ENCODE data around the gene DYNLT2. TPM values are rescaled to one million over a fixed set of nuclear protein-coding genes. Genes with fewer than 3 reads are reported as not detected.

The DYNLT2 gene
- total and polyA plus RNA-seq, 3 experiments from 2014 or later: 0.67 to 1.9 (median 1.4) TPM

DNA sequence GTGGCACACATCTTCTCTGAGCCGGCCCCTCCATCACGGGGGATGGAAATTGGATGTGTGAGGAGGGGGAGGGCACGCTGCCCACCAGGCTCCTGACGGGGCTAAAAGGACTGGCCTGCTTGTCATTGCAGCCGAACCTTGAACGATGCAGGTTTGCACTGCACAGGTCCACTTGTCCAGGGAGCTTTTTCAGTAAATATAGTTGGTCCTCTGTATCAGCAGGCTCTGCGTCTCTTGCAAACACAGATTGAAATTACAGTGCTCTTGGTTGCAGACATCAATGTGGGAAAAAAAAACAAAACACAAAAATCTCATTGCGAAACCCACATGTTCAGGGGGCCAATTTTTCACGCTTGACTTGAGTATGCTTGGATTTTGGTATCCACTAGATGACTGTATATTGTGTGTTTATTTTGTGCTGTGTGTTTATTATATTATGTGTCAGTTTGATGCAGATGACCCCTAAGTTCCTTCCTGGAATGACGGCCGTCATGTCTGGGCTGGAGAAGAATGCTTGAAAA lies 29.3 kb upstream of the DYNLT2 start:
- H3K36me3 Mint-ChIP-seq: peaks cover 16 to 68% (median 21%) of the 10 kb centered on the region in 3 donors
- no peaks in the 10 kb centered on the region for H3K4me1 Mint-ChIP-seq
- H3K36me3 ChIP-seq (ENCODE audit: insufficient read depth, low read length): peaks cover 9% of the 10 kb centered on the region
- ChIA-PET POLR2A (no interaction called here), CTCF (interaction anchor here (0.9 to 2.1 kb wide), 2 partner anchors 9 to 10 kb away, joined by 3 to 12 read pairs; no protein-coding TSS in a partner anchor)
- no peak overlapping the region for H3K4me3 Mint-ChIP-seq
- H3K9me3 Mint-ChIP-seq: no peaks in the 10 kb centered on the region
- no peak overlapping the region for H3K27ac Mint-ChIP-seq
- H3K27ac ChIP-seq (ENCODE audit: low read depth, low read length): no peak overlapping the region
- H3K27me3 ChIP-seq (ENCODE audit: insufficient read depth, low read length, poor library complexity, severe bottlenecking): no peaks in the 10 kb centered on the region
- H3K4me3 ChIP-seq (ENCODE audit: low read length): no peak overlapping the region
- no peak for DNase-seq
- H3K27me3 Mint-ChIP-seq: no peaks in the 10 kb centered on the region
- no peaks in the 10 kb centered on the region for H3K9me3 ChIP-seq (ENCODE audit: low read length)
- no peaks in the 10 kb centered on the region for H3K4me1 ChIP-seq (ENCODE audit: insufficient read depth, low read length)

DNA sequence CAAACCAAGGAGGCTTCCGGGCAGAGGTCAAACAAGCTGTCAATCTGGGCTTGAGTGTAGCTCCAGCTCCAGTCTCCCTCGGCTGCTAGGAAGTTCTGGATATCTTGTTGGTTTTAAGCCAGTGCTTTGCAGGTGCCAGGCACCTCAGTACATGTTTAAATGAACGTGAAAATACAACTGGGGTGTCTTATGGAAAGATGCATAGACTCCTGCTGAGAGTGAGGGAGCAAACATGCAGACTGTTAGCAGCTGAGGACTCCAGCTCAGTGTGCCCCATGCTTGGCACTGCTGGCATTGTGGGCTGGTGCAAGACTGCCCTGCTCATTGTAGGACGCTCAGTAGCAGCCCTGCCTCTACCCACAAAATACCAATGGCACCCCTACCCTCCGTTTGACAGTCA lies 28.5 kb upstream of the DYNLT2 start:
- DNase-seq: no peak
- H3K27ac ChIP-seq (ENCODE audit: low read depth, low read length): no peak overlapping the region
- no peaks in the 10 kb centered on the region for H3K27me3 ChIP-seq (ENCODE audit: insufficient read depth, low read length, poor library complexity, severe bottlenecking)
- no peaks in the 10 kb centered on the region for H3K4me1 ChIP-seq (ENCODE audit: insufficient read depth, low read length)
- no peaks in the 10 kb centered on the region for H3K9me3 ChIP-seq (ENCODE audit: low read length)
- no peak overlapping the region for H3K4me3 ChIP-seq (ENCODE audit: low read length)
- ChIA-PET POLR2A (no interaction called here), CTCF (interaction anchor here (2.1 kb wide), 1 partner anchor 9 kb away, joined by 12 read pairs; no protein-coding TSS in a partner anchor)
- Mint-ChIP-seq H3K9me3 (no peaks in the 10 kb centered on the region), H3K4me1 (no peaks in the 10 kb centered on the region), H3K36me3 (peaks cover 16 to 74% (median 26%) of the 10 kb centered on the region in 3 donors), H3K27me3 (no peaks in the 10 kb centered on the region), H3K27ac (no peak overlapping the region), H3K4me3 (no peak overlapping the region)
- peaks cover 9% of the 10 kb centered on the region for H3K36me3 ChIP-seq (ENCODE audit: insufficient read depth, low read length)

DNA sequence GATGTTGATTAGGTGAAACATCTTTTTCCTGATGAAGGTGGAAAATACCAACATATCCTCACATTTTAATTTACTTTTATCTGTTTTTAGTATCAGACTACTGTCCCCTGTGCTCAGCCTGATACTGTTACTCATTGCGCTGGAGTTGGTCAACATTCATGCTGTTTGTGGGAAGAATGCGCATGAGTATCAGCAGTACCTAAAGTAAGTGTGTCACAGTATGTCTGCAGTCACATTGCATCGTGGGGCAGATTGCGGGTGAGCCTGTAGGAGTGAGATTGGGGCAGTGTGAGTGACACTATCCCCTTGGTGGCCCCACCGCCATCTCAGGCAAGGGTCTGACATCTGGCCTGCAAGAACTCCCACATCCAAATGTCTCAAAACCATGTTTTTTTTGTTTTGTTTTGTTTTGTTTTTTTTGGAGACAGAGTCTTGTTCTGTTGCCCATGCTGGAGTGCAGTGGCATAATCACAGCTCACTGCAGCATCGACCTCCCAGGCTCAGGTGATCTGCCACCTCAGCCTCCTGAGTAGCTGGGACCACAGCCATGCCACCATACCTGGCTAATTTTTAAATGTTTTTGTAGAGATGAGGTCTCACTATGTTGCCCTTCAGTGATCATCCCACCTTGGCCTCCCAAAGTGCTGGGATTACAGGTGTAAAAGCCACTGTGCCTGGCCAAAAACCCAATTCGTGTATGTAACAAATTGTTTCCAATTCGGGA lies 27.9 kb upstream of the DYNLT2 start:
- ChIA-PET POLR2A (no interaction called here), CTCF (interaction anchor here (2.1 kb wide), 1 partner anchor 10 kb away, joined by 12 read pairs; no protein-coding TSS in a partner anchor)
- Mint-ChIP-seq H3K27me3 (no peaks in the 10 kb centered on the region), H3K36me3 (peaks cover 16 to 74% (median 26%) of the 10 kb centered on the region in 3 donors), H3K27ac (peak overlapping the region in 1 of 8 donors; percentile 36), H3K4me3 (no peak overlapping the region), H3K9me3 (no peaks in the 10 kb centered on the region), H3K4me1 (no peaks in the 10 kb centered on the region)
- no peaks in the 10 kb centered on the region for H3K9me3 ChIP-seq (ENCODE audit: low read length)
- peaks cover 9% of the 10 kb centered on the region for H3K36me3 ChIP-seq (ENCODE audit: insufficient read depth, low read length)
- no peak overlapping the region for H3K27ac ChIP-seq (ENCODE audit: low read depth, low read length)
- H3K4me3 ChIP-seq (ENCODE audit: low read length): no peak overlapping the region
- no peaks in the 10 kb centered on the region for H3K4me1 ChIP-seq (ENCODE audit: insufficient read depth, low read length)
- H3K27me3 ChIP-seq (ENCODE audit: insufficient read depth, low read length, poor library complexity, severe bottlenecking): no peaks in the 10 kb centered on the region
- no peak for DNase-seq

DNA sequence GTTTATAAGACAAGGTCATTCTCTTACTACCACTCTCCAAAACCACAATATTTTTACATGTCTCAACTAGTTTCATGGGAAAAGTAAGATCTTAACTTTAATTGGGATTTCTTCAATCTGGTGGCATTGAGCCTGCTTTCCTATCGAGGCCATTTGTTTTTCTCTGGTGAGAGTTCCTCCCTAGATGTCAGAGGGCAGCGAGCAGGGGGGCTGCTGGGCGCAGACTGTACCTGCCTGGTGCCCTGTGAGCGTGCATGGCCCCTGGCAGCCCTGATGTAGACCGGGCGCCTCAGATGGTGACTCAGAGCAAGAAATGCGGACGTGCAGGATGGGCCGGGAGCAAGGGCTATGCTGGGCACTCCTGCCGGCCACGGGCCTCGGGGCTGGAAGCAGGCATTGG lies 27.3 kb upstream of the DYNLT2 start:
- no peaks in the 10 kb centered on the region for H3K4me1 ChIP-seq (ENCODE audit: insufficient read depth, low read length)
- H3K36me3 ChIP-seq (ENCODE audit: insufficient read depth, low read length): peaks cover 9% of the 10 kb centered on the region
- Mint-ChIP-seq H3K4me3 (no peak overlapping the region), H3K9me3 (no peaks in the 10 kb centered on the region), H3K27me3 (no peaks in the 10 kb centered on the region), H3K36me3 (peaks cover 16 to 75% (median 23%) of the 10 kb centered on the region in 3 donors), H3K27ac (peak overlapping the region in 1 of 8 donors; percentile 23), H3K4me1 (no peaks in the 10 kb centered on the region)
- ChIA-PET POLR2A (no interaction called here), CTCF (no interaction called here)
- no peaks in the 10 kb centered on the region for H3K27me3 ChIP-seq (ENCODE audit: insufficient read depth, low read length, poor library complexity, severe bottlenecking)
- no peaks in the 10 kb centered on the region for H3K9me3 ChIP-seq (ENCODE audit: low read length)
- H3K4me3 ChIP-seq (ENCODE audit: low read length): no peak overlapping the region
- no peak for DNase-seq
- H3K27ac ChIP-seq (ENCODE audit: low read depth, low read length): no peak overlapping the region

DNA sequence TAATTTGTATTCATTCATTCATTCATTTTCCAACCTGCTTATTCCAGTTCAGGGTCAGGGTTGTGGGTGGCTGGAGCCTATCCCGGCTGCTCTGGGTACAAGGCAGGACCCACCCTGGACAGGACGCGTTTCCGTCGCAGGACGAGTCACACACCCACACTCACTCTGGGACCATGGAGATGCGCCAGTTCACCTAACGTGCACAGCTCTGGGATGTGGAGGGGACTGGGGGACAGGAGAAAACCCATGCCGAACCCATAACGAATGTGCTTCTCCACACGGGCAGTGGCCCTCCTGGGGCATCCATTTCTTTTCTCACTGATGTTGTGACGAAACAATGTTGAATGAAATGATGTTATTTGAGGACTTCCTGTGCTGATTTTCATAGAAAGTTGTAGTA lies 26.5 kb upstream of the DYNLT2 start:
- no peak overlapping the region for H3K4me3 ChIP-seq (ENCODE audit: low read length)
- Mint-ChIP-seq H3K27me3 (no peaks in the 10 kb centered on the region), H3K36me3 (peaks cover 15 to 75% (median 23%) of the 10 kb centered on the region in 3 donors), H3K4me3 (no peak overlapping the region), H3K27ac (no peak overlapping the region), H3K4me1 (no peaks in the 10 kb centered on the region), H3K9me3 (no peaks in the 10 kb centered on the region)
- ChIA-PET CTCF (interaction anchor here (2.3 kb wide), 1 partner anchor 12 kb away, joined by 8 read pairs; no protein-coding TSS in a partner anchor), POLR2A (no interaction called here)
- H3K36me3 ChIP-seq (ENCODE audit: insufficient read depth, low read length): peaks cover 9% of the 10 kb centered on the region
- no peaks in the 10 kb centered on the region for H3K4me1 ChIP-seq (ENCODE audit: insufficient read depth, low read length)
- no peaks in the 10 kb centered on the region for H3K9me3 ChIP-seq (ENCODE audit: low read length)
- H3K27me3 ChIP-seq (ENCODE audit: insufficient read depth, low read length, poor library complexity, severe bottlenecking): no peaks in the 10 kb centered on the region
- DNase-seq: no peak
- no peak overlapping the region for H3K27ac ChIP-seq (ENCODE audit: low read depth, low read length)

DNA sequence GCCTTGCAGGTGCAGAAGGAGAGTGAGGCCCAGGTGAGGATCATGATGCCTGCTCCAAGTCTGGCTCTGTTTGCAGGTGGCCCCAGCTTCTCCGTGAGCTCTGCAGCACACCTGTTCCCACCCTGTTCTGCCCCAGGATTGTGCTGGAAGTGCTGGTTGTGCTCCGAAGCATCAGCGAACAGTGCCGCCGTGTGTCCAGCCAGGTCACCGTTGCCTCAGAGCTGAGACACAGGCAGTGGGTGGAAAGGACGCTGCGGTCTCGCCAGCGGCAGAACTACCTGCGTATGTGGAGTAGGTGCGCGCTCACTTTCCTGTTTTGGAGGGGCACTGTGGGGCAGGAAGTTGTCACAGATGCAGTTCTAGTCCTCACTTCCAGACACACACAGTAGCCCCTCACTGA lies 25.0 kb upstream of the DYNLT2 start:
- Mint-ChIP-seq H3K4me1 (no peaks in the 10 kb centered on the region), H3K36me3 (peaks cover 12 to 81% (median 28%) of the 10 kb centered on the region in 3 donors), H3K9me3 (no peaks in the 10 kb centered on the region), H3K27ac (peak overlapping the region in 2 of 8 donors; percentile 58 to 88), H3K4me3 (no peak overlapping the region), H3K27me3 (no peaks in the 10 kb centered on the region)
- H3K27ac ChIP-seq (ENCODE audit: low read depth, low read length): no peak overlapping the region
- no peak overlapping the region for H3K4me3 ChIP-seq (ENCODE audit: low read length)
- ChIA-PET CTCF (interaction anchor here (2.3 kb wide), 1 partner anchor 14 kb away, joined by 8 read pairs; no protein-coding TSS in a partner anchor), POLR2A (no interaction called here)
- H3K9me3 ChIP-seq (ENCODE audit: low read length): no peaks in the 10 kb centered on the region
- H3K4me1 ChIP-seq (ENCODE audit: insufficient read depth, low read length): no peaks in the 10 kb centered on the region
- H3K27me3 ChIP-seq (ENCODE audit: insufficient read depth, low read length, poor library complexity, severe bottlenecking): no peaks in the 10 kb centered on the region
- H3K36me3 ChIP-seq (ENCODE audit: insufficient read depth, low read length): peaks cover 9% of the 10 kb centered on the region
- DNase-seq: no peak

DNA sequence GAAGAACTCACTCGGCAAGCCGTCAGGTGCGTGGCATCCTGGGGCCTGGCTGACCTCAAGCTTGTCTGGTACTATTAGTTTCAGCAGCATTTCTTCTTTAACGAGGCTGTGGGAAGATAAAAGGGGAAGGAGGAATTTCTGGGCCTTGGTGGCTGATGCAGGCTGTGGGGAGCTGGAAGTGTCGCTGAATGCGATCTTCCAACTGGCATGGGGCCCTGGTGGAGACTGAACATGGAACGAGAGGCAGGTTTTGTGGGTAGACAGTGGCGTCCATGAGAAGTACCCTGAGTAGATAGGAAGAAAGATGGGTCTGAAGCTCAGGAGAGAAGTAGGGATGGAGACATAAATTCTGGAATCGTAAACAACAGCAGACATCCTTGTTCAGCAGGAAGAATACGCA lies 23.9 kb upstream of the DYNLT2 start:
- CTCF ChIA-PET: interaction anchor here (1.2 kb wide), 1 partner anchor 14 kb away, joined by 3 read pairs; no protein-coding TSS in a partner anchor
- POLR2A ChIA-PET: no interaction called here
- DNase-seq: no peak
- H3K4me3 Mint-ChIP-seq: no peak overlapping the region
- H3K27me3 Mint-ChIP-seq: no peaks in the 10 kb centered on the region
- peaks cover 6 to 75% (median 20%) of the 10 kb centered on the region in 3 donors for H3K36me3 Mint-ChIP-seq
- H3K9me3 Mint-ChIP-seq: no peaks in the 10 kb centered on the region
- Histone ChIP-seq H3K9me3 (ENCODE audit: low read length) (no peaks in the 10 kb centered on the region), H3K36me3 (ENCODE audit: insufficient read depth, low read length) (peaks cover 9% of the 10 kb centered on the region), H3K4me1 (ENCODE audit: insufficient read depth, low read length) (no peaks in the 10 kb centered on the region), H3K4me3 (ENCODE audit: low read length) (no peak overlapping the region), H3K27me3 (ENCODE audit: insufficient read depth, low read length, poor library complexity, severe bottlenecking) (no peaks in the 10 kb centered on the region), H3K27ac (ENCODE audit: low read depth, low read length) (no peak overlapping the region)
- H3K27ac Mint-ChIP-seq: peak overlapping the region in 1 of 8 donors; percentile 23
- H3K4me1 Mint-ChIP-seq: no peaks in the 10 kb centered on the region

DNA sequence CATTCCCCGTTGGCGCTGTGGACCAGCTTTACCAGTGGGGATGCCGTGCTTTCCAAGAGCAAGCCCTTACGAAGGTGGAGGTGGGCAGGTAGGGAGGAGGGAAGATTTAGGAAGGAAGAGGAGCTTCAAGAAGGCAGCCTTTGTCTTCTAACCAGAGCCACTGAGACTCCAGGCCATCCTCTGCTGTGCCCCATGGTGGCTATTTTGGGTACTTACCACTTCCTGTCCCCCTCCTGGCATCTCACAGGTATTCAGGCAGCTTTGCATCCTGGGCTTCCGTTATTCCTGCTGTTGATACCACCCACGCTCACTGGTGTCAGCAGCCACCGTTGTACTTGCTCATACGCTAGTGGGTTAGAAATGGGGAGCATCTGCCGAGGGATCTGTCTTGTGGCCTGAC lies 23.0 kb upstream of the DYNLT2 start:
- POLR2A ChIA-PET: no interaction called here
- H3K9me3 Mint-ChIP-seq: no peaks in the 10 kb centered on the region
- peaks cover 6 to 73% (median 22%) of the 10 kb centered on the region in 3 donors for H3K36me3 Mint-ChIP-seq
- no peaks in the 10 kb centered on the region for H3K27me3 Mint-ChIP-seq
- no peak for DNase-seq
- Histone ChIP-seq H3K4me3 (ENCODE audit: low read length) (no peak overlapping the region), H3K9me3 (ENCODE audit: low read length) (no peaks in the 10 kb centered on the region), H3K27me3 (ENCODE audit: insufficient read depth, low read length, poor library complexity, severe bottlenecking) (no peaks in the 10 kb centered on the region), H3K4me1 (ENCODE audit: insufficient read depth, low read length) (no peaks in the 10 kb centered on the region), H3K27ac (ENCODE audit: low read depth, low read length) (no peak overlapping the region), H3K36me3 (ENCODE audit: insufficient read depth, low read length) (peaks cover 9% of the 10 kb centered on the region)
- H3K4me3 Mint-ChIP-seq: no peak overlapping the region
- CTCF ChIA-PET: interaction anchor here (1.2 kb wide), 1 partner anchor 15 kb away, joined by 3 read pairs; no protein-coding TSS in a partner anchor
- no peaks in the 10 kb centered on the region for H3K4me1 Mint-ChIP-seq
- no peak overlapping the region for H3K27ac Mint-ChIP-seq
